ENCODE results near the gene KARS1.

DNA sequence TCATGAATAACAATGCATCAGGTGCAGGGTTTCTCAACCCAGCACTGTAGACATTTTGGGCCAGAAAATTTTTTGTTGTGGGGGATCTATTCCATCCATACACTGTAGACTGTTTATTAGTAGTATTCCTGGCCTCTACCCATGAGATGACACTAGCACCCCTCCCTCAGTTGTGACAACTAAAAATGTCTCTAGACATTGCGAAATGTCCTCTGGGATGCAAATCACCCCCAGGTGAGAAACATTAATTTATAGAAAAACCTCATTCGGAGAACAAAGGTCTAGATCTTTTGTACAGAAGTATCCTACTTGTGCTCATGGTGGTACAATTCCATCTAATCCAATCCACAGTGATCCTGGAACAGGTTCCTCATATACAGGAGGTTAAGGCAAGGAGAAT, 28.7 kb downstream of the KARS1 start:
- TF ChIP-seq CTCF (conservative IDR thresholded peaks at IDR 0.05; ENCODE audit: low read length) = no peak
- no peak for TF ChIP-seq EZH2phosphoT487 (IDR thresholded peaks at IDR 0.05; ENCODE audit: borderline replicate concordance, low read depth, low read length)
